HepG2 (cell line): ENCODE measurements around the gene DLG4. TPM values are rescaled to one million over a fixed set of nuclear protein-coding genes. Genes with fewer than 3 reads are reported as not detected.

Experiments
- ASH2L ChIP-seq: fragments of 300-600, 200-600 bp; sonication (generic); IDR thresholded peaks from 2 replicates; pipeline ENCODE4 v1.7.0; 2017; ENCODE audit warnings: low read depth, mild to moderate bottlenecking, moderate library complexity, mixed read lengths, low read length; ENCODE audit not compliant: insufficient read length
- ETV5 ChIP-seq: IDR thresholded peaks from 2 replicates; pipeline ENCODE4 v1.6.1; 2018; ENCODE audit warnings: missing biosample characterization, missing genetic modification reagents, inconsistent platforms, borderline replicate concordance
- HNRNPLL ChIP-seq: fragments of 200-400 bp; formaldehyde crosslinking; IDR thresholded peaks from 2 replicates; pipeline ENCODE4 v1.6.1; 2017; ENCODE audit warnings: mild to moderate bottlenecking, low read depth, low read length; ENCODE audit not compliant: poor library complexity, severe bottlenecking
- JARID2 ChIP-seq: sonication (generic); formaldehyde crosslinking; IDR thresholded peaks from 2 replicates; pipeline ENCODE4 v1.8.1; 2023; ENCODE audit warnings: missing genetic modification reagents, inconsistent platforms; ENCODE audit not compliant: insufficient replicate concordance
- NAIF1 ChIP-seq: sonication (generic); formaldehyde crosslinking; IDR thresholded peaks from 2 replicates; pipeline ENCODE4 v1.5.0; 2020; ENCODE audit warnings: mild to moderate bottlenecking, missing genetic modification reagents, borderline replicate concordance
- NCOA2 ChIP-seq: sonication (generic); formaldehyde crosslinking; IDR thresholded peaks from 2 replicates; pipeline ENCODE4 v1.8.0; 2022; ENCODE audit warnings: inconsistent platforms
- NFE2L2 ChIP-seq: fragments of 150-350 bp; IDR thresholded peaks from 2 replicates; pipeline ENCODE4 v1.6.1; 2014; ENCODE audit warnings: low read length
- PLRG1 ChIP-seq: fragments of 450-650 bp; conservative IDR thresholded peaks from 2 replicates; pipeline ENCODE4 v1.6.1; 2016
- RAD51 ChIP-seq: fragments of 450-650 bp; IDR thresholded peaks from 2 replicates; pipeline ENCODE4 v1.6.1; 2016; ENCODE audit warnings: borderline replicate concordance
- SMC3 ChIP-seq: IDR thresholded peaks from 2 replicates; pipeline ENCODE4 v1.6.1; 2011; ENCODE audit warnings: low read length, improper control_type of control experiment
- TCF7 ChIP-seq: sonication (generic); IDR thresholded peaks from 2 replicates; pipeline ENCODE4 v1.6.1; 2016; ENCODE audit warnings: antibody characterized with exemption, low read depth
- TEAD2 ChIP-seq: sonication (generic); formaldehyde crosslinking; IDR thresholded peaks from 2 replicates; pipeline ENCODE4 v1.9.0; 2021; ENCODE audit warnings: missing genetic modification reagents
- TMF1 ChIP-seq: sonication (generic); formaldehyde crosslinking; IDR thresholded peaks from 2 replicates; pipeline ENCODE4 v1.8.1; 2022; ENCODE audit warnings: low read depth, missing genetic modification reagents
- ZNF34 ChIP-seq: sonication (generic); formaldehyde crosslinking; IDR thresholded peaks from 2 replicates; pipeline ENCODE4 v1.4.0; 2020; ENCODE audit warnings: mild to moderate bottlenecking, missing genetic modification reagents, borderline replicate concordance
- ZNF607 ChIP-seq: sonication (generic); formaldehyde crosslinking; IDR thresholded peaks from 2 replicates; pipeline ENCODE4 v1.5.1; 2020; ENCODE audit warnings: missing genetic modification reagents, mild to moderate bottlenecking, borderline replicate concordance
- polyA plus RNA-seq, 8 experiments: library from polyadenylated mRNA; depleted of rRNA in 3 of 8; stranded (reverse) in 7 of 8; unstranded in 1 of 8; fragments of >200 nt; fragmentation: Illumina TruSeq in 4 of 8; extraction: Trizol in 4 of 8; gene quantifications; 2 replicates each; pipeline versions ENCODE4 v1.2.1 to v1.2.3, GENCODE V29; 2011 to 2016; ENCODE audit warnings: low read depth in 4 of 8, missing spikeins in 1 of 8, mixed read lengths in 1 of 8; ENCODE audit not compliant: insufficient read depth in 1 of 8
- total RNA-seq, 5 experiments: library from RNA; depleted of rRNA; stranded (reverse); fragments of >200 nt; fragmentation: Illumina TruSeq; extraction: Trizol; gene quantifications; 2 replicates each; pipeline ENCODE4 v1.2.3, GENCODE V29; 2016; ENCODE audit warnings: low read depth in 1 of 5
- TF ChIP-seq, protein P1 (sequence below): sonication (generic); formaldehyde crosslinking; IDR thresholded peaks from 2 replicates; pipeline ENCODE4 v1.4.0; 2020; ENCODE audit warnings: missing genetic modification reagents
- TF ChIP-seq, protein P2 (sequence below): sonication (generic); formaldehyde crosslinking; IDR thresholded peaks from 2 replicates; pipeline ENCODE4 v1.5.0; 2020; ENCODE audit warnings: missing genetic modification reagents
- TF ChIP-seq, protein P3 (sequence below): sonication (generic); formaldehyde crosslinking; IDR thresholded peaks from 2 replicates; pipeline ENCODE4 v1.9.0; 2022; ENCODE audit warnings: missing genetic modification reagents, mild to moderate bottlenecking, borderline replicate concordance
- TF ChIP-seq, protein P4 (sequence below): sonication (generic); formaldehyde crosslinking; IDR thresholded peaks from 2 replicates; pipeline ENCODE4 v1.4.0; 2020; ENCODE audit warnings: mild to moderate bottlenecking, missing genetic modification reagents
- TF ChIP-seq, protein P5 (sequence below): sonication (generic); formaldehyde crosslinking; IDR thresholded peaks from 2 replicates; pipeline ENCODE4 v1.4.0; 2020; ENCODE audit warnings: missing genetic modification reagents
- TF ChIP-seq, protein P6 (sequence below): sonication (generic); formaldehyde crosslinking; IDR thresholded peaks from 2 replicates; pipeline ENCODE4 v1.8.1; 2023; ENCODE audit warnings: missing genetic modification reagents, inconsistent platforms, borderline replicate concordance

Gene DLG4
- total and polyA plus RNA-seq, 2 of the 13 experiments (the other 11 are each of a cell fraction or from before 2014, with no cell fraction given) = 0.71 to 4.3 TPM

DNA sequence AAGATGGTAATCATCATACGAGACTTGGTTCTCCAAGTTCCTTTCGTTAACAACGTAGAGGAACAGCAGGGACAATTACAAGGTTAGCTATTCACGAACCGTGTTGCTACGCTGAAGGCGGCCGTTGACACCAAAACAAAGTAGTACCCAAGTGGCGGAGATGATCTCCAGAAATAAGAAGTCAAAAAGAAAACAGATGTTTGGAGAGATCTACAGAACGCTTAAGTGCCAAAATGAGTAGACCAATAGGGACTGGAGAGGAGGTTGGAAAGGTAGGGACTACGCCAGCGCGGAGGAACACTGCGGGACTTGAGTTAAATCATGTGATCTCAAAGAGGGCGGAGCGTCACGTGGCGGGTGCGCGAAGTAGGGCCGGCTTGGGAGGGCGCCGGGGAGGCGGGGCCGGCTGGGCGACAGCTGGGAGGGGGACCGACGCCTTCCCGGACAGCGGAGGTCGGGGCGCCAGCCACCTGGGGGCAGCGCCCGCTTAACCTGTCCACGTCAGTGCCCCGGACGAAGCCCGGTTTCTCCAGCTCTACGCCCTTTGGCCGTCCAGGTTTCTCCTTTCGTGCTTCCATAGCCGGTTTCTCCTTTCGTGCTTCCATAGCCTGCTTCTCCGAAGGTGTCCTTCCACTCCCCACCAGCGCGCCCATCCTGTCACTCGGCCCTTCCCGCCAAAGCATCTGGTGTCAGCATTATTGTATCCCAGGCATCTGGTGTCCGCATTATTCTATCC is 23.2 kb upstream of the DLG4 start (continued):
- TF ChIP-seq, protein P1, sequence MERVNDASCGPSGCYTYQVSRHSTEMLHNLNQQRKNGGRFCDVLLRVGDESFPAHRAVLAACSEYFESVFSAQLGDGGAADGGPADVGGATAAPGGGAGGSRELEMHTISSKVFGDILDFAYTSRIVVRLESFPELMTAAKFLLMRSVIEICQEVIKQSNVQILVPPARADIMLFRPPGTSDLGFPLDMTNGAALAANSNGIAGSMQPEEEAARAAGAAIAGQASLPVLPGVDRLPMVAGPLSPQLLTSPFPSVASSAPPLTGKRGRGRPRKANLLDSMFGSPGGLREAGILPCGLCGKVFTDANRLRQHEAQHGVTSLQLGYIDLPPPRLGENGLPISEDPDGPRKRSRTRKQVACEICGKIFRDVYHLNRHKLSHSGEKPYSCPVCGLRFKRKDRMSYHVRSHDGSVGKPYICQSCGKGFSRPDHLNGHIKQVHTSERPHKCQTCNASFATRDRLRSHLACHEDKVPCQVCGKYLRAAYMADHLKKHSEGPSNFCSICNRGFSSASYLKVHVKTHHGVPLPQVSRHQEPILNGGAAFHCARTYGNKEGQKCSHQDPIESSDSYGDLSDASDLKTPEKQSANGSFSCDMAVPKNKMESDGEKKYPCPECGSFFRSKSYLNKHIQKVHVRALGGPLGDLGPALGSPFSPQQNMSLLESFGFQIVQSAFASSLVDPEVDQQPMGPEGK = peak; percentile 97
- TF ChIP-seq SMC3 (no peak; the same call in 1 of the 2 replicates), ZNF607 (CRISPR knock-in tag) (no peak), ETV5 (CRISPR knock-in tag) (peak; percentile 51; the same call in 1 of the 2 replicates), NFE2L2 (no peak), TCF7 (no peak), TEAD2 (CRISPR knock-in tag) (no peak), TMF1 (CRISPR knock-in tag) (no peak), ASH2L (peak; percentile 93), NAIF1 (peak; percentile 100), JARID2 (no peak), ZNF34 (CRISPR knock-in tag) (peak; percentile 41; the same call in 1 of the 2 replicates), PLRG1 (no peak), NCOA2 (peak; percentile 58; the same call in 1 of the 2 replicates), RAD51 (peak; percentile 97), HNRNPLL (peak; percentile 98)
- TF ChIP-seq, protein P2, sequence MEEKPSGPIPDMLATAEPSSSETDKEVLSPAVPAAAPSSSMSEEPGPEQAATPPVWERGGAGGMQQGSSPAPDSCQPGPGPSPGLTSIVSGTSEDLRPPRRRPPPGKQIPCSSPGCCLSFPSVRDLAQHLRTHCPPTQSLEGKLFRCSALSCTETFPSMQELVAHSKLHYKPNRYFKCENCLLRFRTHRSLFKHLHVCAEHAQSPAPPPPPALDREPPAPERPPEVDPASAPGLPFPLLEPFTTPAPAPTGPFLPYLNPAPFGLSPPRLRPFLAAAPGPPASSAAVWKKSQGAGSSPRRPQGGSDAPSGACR (CRISPR knock-in tag) = no peak; the same call in 1 of the 2 replicates
- TF ChIP-seq, protein P3, sequence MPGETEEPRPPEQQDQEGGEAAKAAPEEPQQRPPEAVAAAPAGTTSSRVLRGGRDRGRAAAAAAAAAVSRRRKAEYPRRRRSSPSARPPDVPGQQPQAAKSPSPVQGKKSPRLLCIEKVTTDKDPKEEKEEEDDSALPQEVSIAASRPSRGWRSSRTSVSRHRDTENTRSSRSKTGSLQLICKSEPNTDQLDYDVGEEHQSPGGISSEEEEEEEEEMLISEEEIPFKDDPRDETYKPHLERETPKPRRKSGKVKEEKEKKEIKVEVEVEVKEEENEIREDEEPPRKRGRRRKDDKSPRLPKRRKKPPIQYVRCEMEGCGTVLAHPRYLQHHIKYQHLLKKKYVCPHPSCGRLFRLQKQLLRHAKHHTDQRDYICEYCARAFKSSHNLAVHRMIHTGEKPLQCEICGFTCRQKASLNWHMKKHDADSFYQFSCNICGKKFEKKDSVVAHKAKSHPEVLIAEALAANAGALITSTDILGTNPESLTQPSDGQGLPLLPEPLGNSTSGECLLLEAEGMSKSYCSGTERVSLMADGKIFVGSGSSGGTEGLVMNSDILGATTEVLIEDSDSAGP (CRISPR knock-in tag) = peak; percentile 52
- TF ChIP-seq, protein P4, sequence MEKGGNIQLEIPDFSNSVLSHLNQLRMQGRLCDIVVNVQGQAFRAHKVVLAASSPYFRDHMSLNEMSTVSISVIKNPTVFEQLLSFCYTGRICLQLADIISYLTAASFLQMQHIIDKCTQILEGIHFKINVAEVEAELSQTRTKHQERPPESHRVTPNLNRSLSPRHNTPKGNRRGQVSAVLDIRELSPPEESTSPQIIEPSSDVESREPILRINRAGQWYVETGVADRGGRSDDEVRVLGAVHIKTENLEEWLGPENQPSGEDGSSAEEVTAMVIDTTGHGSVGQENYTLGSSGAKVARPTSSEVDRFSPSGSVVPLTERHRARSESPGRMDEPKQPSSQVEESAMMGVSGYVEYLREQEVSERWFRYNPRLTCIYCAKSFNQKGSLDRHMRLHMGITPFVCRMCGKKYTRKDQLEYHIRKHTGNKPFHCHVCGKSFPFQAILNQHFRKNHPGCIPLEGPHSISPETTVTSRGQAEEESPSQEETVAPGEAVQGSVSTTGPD = no peak
- TF ChIP-seq, protein P5, sequence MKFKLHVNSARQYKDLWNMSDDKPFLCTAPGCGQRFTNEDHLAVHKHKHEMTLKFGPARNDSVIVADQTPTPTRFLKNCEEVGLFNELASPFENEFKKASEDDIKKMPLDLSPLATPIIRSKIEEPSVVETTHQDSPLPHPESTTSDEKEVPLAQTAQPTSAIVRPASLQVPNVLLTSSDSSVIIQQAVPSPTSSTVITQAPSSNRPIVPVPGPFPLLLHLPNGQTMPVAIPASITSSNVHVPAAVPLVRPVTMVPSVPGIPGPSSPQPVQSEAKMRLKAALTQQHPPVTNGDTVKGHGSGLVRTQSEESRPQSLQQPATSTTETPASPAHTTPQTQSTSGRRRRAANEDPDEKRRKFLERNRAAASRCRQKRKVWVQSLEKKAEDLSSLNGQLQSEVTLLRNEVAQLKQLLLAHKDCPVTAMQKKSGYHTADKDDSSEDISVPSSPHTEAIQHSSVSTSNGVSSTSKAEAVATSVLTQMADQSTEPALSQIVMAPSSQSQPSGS (CRISPR knock-in tag) = peak; percentile 57; the same call in 1 of the 2 replicates
- TF ChIP-seq, protein P6, sequence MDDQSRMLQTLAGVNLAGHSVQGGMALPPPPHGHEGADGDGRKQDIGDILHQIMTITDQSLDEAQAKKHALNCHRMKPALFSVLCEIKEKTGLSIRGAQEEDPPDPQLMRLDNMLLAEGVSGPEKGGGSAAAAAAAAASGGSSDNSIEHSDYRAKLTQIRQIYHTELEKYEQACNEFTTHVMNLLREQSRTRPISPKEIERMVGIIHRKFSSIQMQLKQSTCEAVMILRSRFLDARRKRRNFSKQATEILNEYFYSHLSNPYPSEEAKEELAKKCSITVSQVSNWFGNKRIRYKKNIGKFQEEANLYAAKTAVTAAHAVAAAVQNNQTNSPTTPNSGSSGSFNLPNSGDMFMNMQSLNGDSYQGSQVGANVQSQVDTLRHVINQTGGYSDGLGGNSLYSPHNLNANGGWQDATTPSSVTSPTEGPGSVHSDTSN (CRISPR knock-in tag) = no peak
